CD4-positive, alpha-beta T cell (primary cell): ENCODE measurements around the gene ANO2. TPM values are rescaled to one million over a fixed set of nuclear protein-coding genes. Genes with fewer than 3 reads are reported as not detected.

Experiments
- ATAC-seq: fragments of 200-7000 bp; cut with Tn5 transposase; one replicate; pipeline ENCODE4 v1.10.0; 2022; ENCODE audit warnings: mild to moderate bottlenecking; ENCODE audit not compliant: poor library complexity
- CTCF ChIA-PET: fragments of 350-600 bp; sonication (Branson Sonifier 250); formaldehyde crosslinking; loops from one replicate; lab custom pipeline; 2021; ENCODE audit warnings: antibody characterized with exemption, inconsistent platforms; lab: Charles Lee
- POLR2A ChIA-PET: fragments of 350-600 bp; sonication (Branson Sonifier 250); formaldehyde crosslinking; loops from one replicate; lab custom pipeline; 2021; ENCODE audit warnings: antibody characterized with exemption, inconsistent platforms; lab: Charles Lee
- DNase-seq, 14 experiments: peaks; one replicate each; pipeline ENCODE4 v3.0.0-alpha.2; 2013 to 2020; ENCODE audit warnings: mixed read lengths in 2 of 14
- H3K27ac ChIP-seq, 2 donors: one replicate each; pipeline versions ENCODE4 v1.5.1 to v1.7.0; 2013; ENCODE audit warnings: low read length in 2 of 2, low read depth in 1 of 2, mild to moderate bottlenecking in 1 of 2
- H3K27me3 ChIP-seq, 2 experiments: 1 replicate in 1 of 2; 2 replicates in 1 of 2; pipeline versions ENCODE4 v1.6.1 to v1.7.0; 2013; ENCODE audit warnings: low read length in 2 of 2, control low read depth in 1 of 2, mild to moderate bottlenecking in 1 of 2, moderate library complexity in 1 of 2; ENCODE audit not compliant: insufficient read depth in 2 of 2, control insufficient read depth in 1 of 2
- H3K36me3 ChIP-seq: one replicate; pipeline ENCODE4 v1.6.1; 2013; ENCODE audit warnings: low read length, control low read depth; ENCODE audit not compliant: insufficient read depth
- H3K4me1 ChIP-seq: one replicate; pipeline ENCODE4 v1.6.1; 2013; ENCODE audit warnings: low read length, control low read depth; ENCODE audit not compliant: insufficient read depth
- H3K4me3 ChIP-seq: one replicate; pipeline ENCODE4 v1.5.1; 2013; ENCODE audit warnings: mild to moderate bottlenecking, low read length, moderate library complexity
- H3K9me3 ChIP-seq, 2 experiments: 1 replicate in 1 of 2; 2 replicates in 1 of 2; pipeline versions ENCODE4 v1.6.1 to v1.7.0; 2013; ENCODE audit warnings: low read length in 2 of 2, mild to moderate bottlenecking in 2 of 2, control low read depth in 1 of 2, moderate library complexity in 1 of 2; ENCODE audit not compliant: control insufficient read depth in 1 of 2, insufficient read depth in 1 of 2
- H3K27ac Mint-ChIP-seq: one replicate; pipeline ENCODE4 v1.8.0; 2020; ENCODE audit warnings: mixed read lengths
- H3K27me3 Mint-ChIP-seq: one replicate; pipeline ENCODE4 v1.8.0; 2021; ENCODE audit warnings: mixed read lengths
- H3K36me3 Mint-ChIP-seq: one replicate; pipeline ENCODE4 v1.8.0; 2021; ENCODE audit warnings: low read depth, mixed read lengths
- H3K4me1 Mint-ChIP-seq: one replicate; pipeline ENCODE4 v1.8.0; 2021; ENCODE audit warnings: low read depth, mixed read lengths
- H3K4me3 Mint-ChIP-seq: one replicate; pipeline ENCODE4 v1.8.0; 2020; ENCODE audit warnings: mild to moderate bottlenecking, mixed read lengths
- H3K9me3 Mint-ChIP-seq: one replicate; pipeline ENCODE4 v1.8.0; 2020; ENCODE audit warnings: mixed read lengths
- CTCF ChIP-seq: fragments of 200-600 bp; IDR thresholded peaks from one replicate; pipeline ENCODE4 v1.8.0; 2022; ENCODE audit warnings: antibody characterized with exemption, mild to moderate bottlenecking
- intact Hi-C, 2 experiments: fragments of 100-400 bp; cut with DNase I in 1 of 2; cut with micrococcal nuclease in 1 of 2; formaldehyde crosslinking; loops; one replicate each; pipeline versions ENCODE4 v1.15.1 to v1.9.0; 2023 to 2025; cut with DNase I, micrococcal nuclease
- total RNA-seq, 174 experiments: library from RNA in 2 of 174; stranded (reverse) in 2 of 174; gene quantifications; one replicate each; pipeline ENCODE4 v1.2.3 and lab custom pipeline; 2021 to 2026

The ANO2 gene
- total RNA-seq, 2 experiments from 2014 or later: not detected

- Mint-ChIP-seq H3K4me1 (no peaks in the 10 kb centered on the region), H3K9me3 (no peaks in the 10 kb centered on the region), H3K27ac (no peak overlapping the region), H3K4me3 (no peak overlapping the region), H3K27me3 (peaks cover 18% of the 10 kb centered on the region), H3K36me3 (no peaks in the 10 kb centered on the region)
- DNase-seq: no peak
- Histone ChIP-seq H3K36me3 (no peaks in the 10 kb centered on the region), H3K4me1 (no peaks in the 10 kb centered on the region), H3K4me3 (no peak overlapping the region), H3K27ac (no peak overlapping the region), H3K27me3 (peaks cover 0 to 8% of the 10 kb centered on the region in 2 experiments), H3K9me3 (peaks cover 0 to 5% of the 10 kb centered on the region in 2 experiments)
- ChIA-PET CTCF (no interaction called here), POLR2A (no interaction called here)
- no peak for TF ChIP-seq CTCF
- intact Hi-C loops: no loop called here
- ATAC-seq: no peak
Observed at GRCh38 chr12:5567016-5567725, 377.9 kb downstream of the ANO2 start.

- Histone ChIP-seq H3K4me1 (no peaks in the 10 kb centered on the region), H3K27ac (no peak overlapping the region), H3K36me3 (no peaks in the 10 kb centered on the region), H3K4me3 (no peak overlapping the region), H3K9me3 (peaks cover 0 to 5% of the 10 kb centered on the region in 2 experiments), H3K27me3 (peaks cover 0 to 8% of the 10 kb centered on the region in 2 experiments)
- H3K4me3 Mint-ChIP-seq: no peak overlapping the region
- intact Hi-C loops: no loop called here
- ChIA-PET CTCF (no interaction called here), POLR2A (no interaction called here)
- no peak for TF ChIP-seq CTCF
- no peak for DNase-seq
- no peaks in the 10 kb centered on the region for H3K36me3 Mint-ChIP-seq
- H3K9me3 Mint-ChIP-seq: no peaks in the 10 kb centered on the region
- H3K4me1 Mint-ChIP-seq: no peaks in the 10 kb centered on the region
- no peak for ATAC-seq
- no peak overlapping the region for H3K27ac Mint-ChIP-seq
- H3K27me3 Mint-ChIP-seq: peaks cover 10% of the 10 kb centered on the region
Observed at GRCh38 chr12:5565933-5566599, 379.0 kb downstream of the ANO2 start.

- POLR2A ChIA-PET: no interaction called here
- H3K27ac Mint-ChIP-seq: no peak overlapping the region
- Histone ChIP-seq H3K9me3 (peaks cover 0 to 5% of the 10 kb centered on the region in 2 experiments), H3K4me3 (no peak overlapping the region), H3K27me3 (no peaks in the 10 kb centered on the region), H3K4me1 (no peaks in the 10 kb centered on the region), H3K36me3 (no peaks in the 10 kb centered on the region), H3K27ac (no peak overlapping the region)
- H3K4me1 Mint-ChIP-seq: no peaks in the 10 kb centered on the region
- H3K36me3 Mint-ChIP-seq: no peaks in the 10 kb centered on the region
- no peaks in the 10 kb centered on the region for H3K9me3 Mint-ChIP-seq
- peaks cover 14% of the 10 kb centered on the region for H3K27me3 Mint-ChIP-seq
- H3K4me3 Mint-ChIP-seq: no peak overlapping the region
- intact Hi-C loops: no loop called here
- TF ChIP-seq CTCF: no peak
- ATAC-seq: no peak
- CTCF ChIA-PET: no interaction called here
- DNase-seq: no peak
Observed at GRCh38 chr12:5562581-5562980, 382.5 kb downstream of the ANO2 start.
